DMS 273 (cell line): ENCODE results near the gene TBC1D22A.
A peak's percentile ranks its signal among the peaks of the same experiment; 100 is the strongest.
"Not testable (repeated sequence)": the region's sequence is repeated elsewhere in the genome, so short reads cannot be mapped to it uniquely, and the experiment has no call there.

ENCODE experiments used
- DNase-seq: peaks from one replicate; lab custom pipeline; 2025; ENCODE audit not compliant: unreplicated experiment; lab: John Stamatoyannopoulos, UW

TBC1D22A gene

DNA sequence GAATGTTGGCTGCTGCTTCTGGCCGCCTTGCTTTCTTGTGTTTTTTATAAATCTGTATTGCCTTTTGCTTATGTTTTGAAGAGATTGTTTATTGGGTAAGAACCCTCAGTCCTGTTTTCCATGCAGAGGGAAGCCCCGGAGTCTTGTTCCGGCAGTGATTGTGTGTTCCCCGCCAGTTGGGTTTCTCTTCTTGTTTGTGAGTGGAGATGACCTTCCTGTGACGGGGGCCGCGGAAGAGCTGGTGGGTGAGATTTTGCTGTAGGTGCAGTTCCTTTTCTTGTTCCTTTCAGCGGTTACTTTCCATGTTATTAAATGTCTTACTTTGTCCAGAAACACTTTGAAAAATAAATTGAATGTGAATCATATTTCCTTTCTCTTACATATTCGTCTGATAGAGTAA is 8.3 kb downstream of the TBC1D22A start:
- no peak for DNase-seq

DNA sequence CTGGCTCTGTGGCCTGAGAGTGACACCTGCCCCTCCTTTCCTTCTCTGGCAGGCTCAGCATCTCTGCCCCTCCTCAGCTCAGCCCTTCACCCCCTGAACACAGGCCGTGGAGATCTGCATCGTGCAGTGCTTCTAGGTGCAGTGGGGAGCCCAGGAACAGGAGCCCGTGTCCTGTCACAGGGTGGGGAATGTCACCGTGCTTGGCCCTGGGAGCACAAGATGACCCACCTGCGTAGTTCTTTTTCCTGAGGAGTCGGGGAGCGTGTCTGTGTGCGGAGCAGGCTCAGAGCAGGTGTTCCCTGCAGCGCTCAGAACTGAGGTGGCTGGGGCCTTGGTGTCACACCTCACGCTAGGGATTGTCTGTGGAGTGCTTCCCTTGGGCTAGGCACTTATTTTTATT is 10.6 kb downstream of the TBC1D22A start:
- DNase-seq = no peak

DNA sequence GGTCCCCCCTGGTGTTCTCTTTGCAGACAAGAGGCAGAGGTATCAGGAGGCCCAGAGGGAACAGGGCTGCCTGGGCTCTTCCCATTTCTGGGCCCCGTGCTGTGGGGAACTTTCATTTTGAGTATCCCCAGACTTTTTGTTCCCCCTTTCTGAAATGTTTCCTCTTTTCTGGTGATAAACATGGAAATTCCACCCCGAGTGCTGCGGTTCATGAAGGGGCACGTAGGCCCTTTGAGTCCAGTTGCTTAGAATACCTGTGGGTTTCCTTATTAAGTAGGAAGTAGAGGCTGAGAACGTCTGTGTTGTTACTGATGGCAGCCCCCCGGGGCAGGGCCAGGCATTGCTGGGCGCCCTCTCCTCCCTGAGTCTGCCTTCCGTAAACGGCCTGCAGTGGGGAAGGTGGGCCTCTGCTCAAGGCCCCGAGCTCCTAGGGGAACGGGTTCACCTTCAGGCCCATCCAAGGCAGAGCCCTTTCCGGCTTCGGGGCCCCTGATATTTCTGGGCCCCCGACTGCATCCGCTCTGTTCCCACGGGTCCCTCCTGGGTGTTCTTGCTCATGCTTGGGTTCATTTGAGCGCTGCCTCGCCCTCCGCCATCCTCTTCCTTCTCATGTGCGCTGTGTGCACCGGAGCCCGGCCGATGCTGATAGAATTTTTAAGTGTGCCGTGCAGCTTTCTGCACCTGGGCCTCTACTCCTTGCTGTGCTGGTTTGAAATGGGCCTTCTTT is 12.0 kb downstream of the TBC1D22A start:
- DNase-seq = no peak

DNA sequence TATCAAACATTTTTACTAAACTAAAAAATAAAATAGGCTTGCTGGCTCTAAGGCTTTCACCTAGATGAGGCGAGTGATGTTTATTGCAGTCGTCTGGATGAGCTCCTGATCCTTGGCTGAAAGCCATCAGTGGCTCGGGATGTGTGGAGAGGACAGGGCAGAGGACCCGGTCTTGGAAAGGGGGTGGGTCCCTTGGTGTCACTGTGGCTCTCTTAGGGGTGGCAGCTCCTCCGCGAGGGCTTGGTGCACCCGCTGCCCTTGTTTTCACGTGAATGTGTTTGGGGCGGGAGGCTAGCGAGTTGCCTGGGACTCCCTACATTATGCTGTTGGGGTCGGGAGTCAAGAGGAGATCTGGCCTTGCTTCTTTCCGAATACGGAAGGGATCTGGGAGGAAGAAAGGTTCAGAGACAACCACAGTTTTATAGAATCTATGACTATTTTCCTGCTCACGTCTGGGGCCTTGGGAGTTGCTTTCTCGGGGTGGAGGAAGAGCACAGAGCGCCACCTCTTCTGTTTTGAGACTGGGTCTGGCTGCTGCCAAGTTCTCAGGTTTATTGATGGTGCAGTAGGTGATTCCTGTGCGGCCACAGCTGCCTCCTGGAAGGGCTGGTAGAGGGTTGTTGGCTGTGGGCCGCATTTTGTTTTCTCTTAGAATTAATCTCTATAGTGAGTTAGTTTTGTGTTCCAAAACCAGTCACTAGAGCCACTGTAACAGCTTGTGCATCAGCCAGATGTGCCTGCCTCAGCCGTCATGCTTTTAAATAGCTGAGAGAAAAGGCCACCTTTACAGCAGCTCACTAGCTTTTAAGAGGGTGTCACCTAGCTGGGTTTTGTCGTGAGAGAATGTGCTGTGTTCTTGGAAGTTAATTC is 12.8 kb downstream of the TBC1D22A start:
- peak; percentile 23 for DNase-seq

DNA sequence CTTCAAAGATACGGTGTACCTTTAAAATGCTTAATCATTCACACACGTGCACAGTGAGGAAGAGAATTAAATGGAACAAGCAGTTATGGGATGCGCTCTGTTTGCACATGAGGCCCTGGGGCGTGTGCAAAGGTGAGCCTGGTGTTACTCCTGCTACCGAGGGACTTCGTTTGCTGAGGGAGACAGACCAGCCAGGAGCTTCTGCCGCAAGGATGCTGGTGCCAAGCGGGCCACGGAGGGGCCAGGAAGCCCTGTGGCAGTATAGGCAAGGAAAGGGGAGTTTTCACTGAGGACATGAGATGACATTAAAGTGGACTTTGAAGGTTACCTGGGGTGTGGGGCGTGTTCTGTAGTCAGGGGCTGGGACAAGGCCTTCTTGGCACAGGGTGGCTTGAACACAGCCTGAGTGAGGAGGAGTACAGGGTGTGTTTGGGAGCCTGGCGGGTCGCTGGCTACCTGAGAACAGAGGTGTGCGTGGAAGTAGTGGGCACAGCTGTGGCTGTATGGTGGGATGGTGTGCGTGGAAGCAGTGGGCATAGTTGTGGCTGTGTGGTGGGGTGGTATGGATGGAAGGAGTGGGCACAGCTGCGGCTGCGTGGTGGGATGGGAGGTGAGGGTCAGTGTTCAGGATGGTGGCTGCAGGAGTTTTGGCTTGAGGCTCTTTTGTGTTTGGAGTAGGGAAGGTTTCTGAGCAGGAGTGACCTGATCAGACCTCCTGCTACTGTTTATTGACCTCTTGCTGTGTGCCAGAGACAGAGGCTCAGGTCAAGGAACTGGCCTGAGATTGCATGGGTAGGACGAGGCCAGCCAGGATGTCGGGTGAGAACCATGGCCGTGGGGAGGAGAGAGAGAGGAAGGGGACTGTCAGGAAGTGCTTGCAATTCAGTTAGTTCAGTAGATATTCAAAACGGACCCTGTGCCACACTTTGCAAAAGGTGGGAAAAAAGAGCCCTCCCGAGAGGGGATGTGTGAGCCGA is 13.7 kb downstream of the TBC1D22A start:
- no peak for DNase-seq

GRCh38 chr22:46776876-46777608 is 14.6 kb downstream of the TBC1D22A start:
- no peak for DNase-seq

DNA sequence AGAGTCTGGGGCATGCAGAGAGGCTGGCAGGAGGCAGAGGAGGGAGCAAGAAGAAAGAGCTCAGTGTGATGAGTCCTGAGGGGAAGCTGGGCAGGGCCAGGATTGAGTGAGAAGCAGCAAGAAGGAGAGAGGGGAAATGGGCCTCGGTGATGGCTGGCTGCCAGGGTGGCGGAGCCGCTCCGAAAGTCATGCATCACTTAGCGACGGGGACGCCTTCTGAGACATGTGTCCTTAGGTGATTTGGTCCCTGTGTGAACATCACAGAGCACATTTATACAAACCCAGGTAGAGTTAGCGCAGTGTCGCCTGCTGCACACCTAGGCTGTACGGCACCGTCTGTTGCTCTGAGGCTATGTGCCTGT is 15.1 kb downstream of the TBC1D22A start:
- no peak for DNase-seq

GRCh38 chr22:46779023-46779422 is 16.6 kb downstream of the TBC1D22A start:
- no peak for DNase-seq

- no peak for DNase-seq
These were observed 17.2 kb downstream of the TBC1D22A start for GRCh38 chr22:46779651-46780050.

DNA sequence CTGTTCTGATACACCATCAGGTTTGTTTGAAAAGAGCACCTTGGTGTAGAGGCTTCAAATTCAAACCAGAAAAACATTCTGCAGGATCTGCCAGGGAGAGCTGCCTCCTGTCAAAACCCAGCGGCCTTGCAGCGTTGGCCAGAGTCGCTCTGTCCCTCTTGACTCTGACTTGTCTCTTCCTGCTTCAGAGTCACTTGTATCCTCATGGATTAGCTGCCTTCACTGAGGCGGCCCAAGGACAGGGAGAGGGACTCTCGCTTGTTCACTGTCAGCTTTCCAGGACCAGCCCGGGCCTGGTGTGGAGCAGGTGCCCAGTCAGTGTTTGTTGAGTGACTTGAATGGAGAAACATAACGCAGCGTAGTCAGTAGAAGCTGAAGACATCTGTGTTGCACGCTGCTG is 18.0 kb downstream of the TBC1D22A start:
- DNase-seq = no peak

GRCh38 chr22:46781291-46781690 is 18.8 kb downstream of the TBC1D22A start:
- DNase-seq = no peak

DNA sequence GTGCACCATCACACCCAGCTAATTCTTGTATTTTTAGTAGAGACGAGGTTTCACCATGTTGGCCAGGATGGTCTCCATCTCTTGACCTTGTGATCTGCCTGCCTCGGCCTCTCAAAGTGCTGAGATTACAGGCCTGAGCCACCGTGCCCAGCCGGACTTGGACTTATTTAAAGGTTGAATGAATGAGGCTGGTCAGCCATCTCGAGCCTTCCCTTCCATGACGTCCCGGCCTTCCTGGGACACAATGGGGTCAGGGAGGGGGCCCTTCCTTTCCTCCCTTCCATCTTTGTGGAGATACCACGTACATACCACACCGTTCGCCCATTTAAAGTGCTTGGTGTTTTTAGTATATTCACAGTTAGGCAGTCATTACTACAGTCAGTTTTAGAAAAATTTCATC is 19.8 kb downstream of the TBC1D22A start:
- DNase-seq = not testable (repeated sequence)

DNA sequence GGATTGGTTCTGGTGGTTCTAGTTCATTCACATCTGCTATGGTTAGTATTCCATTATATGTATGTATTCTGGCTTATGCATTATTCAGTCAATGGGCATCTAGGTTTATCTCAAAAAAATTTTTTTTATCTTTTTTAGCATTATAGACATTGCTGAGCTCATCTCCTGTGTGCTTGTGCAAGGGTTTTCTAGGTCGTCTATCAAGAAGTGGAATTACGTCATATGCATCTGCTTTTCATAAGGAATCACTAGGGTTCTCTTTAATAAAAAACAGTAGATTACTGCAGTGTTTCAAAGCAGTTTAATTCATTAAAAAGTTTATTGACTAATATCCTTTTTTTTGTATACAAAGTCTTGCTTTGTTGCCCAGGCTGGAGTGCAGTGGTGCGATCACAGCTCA is 21.3 kb downstream of the TBC1D22A start:
- DNase-seq = no peak

GRCh38 chr22:46788441-46789172 is 26.2 kb downstream of the TBC1D22A start:
- DNase-seq = no peak

DNA sequence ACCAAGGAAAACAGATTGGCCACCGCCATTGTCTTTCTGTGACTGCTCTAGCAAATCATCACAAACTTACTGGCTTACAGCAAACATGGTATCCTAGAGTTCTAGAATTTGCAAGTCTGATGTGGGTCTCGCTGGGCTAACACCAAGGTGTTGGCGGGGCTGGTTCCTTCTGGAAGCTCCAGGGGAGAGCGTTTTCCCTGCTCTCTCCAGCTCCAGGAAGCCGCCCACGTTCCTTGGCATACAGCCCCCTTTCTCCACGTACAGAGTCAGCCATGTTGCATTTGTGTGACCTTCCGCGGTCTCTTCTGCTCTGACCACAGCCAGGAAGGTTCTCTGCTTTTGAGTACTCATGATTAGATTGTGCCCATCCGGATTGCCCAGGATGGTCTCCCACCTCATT is 27.5 kb downstream of the TBC1D22A start:
- DNase-seq = no peak

DNA sequence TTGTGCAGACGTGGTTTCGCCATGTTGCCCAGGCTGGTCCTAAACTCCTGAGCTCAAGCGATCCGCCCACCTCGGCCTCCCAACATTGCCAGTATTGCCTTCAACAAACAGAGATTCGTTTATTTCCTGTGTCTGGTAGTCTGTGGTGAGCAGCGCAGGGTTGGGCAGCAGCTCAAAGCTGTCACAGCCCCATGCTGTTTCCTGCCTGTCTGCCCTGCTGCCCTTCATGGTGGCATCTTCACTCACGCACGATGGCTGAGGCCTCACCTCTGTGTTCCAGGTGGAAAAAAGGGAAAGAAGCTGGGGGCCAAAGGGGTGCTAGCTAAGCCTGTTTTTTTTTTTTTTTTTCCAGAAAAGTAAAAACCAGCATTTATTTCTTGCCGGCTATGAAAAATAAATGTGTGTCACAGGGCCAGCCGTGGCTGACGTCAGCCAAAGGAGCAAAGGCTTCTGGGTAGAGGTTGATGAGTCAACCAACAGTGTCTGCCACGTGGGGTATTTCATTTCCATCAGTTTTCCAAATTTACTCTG is 28.8 kb downstream of the TBC1D22A start:
- no peak for DNase-seq

DNA sequence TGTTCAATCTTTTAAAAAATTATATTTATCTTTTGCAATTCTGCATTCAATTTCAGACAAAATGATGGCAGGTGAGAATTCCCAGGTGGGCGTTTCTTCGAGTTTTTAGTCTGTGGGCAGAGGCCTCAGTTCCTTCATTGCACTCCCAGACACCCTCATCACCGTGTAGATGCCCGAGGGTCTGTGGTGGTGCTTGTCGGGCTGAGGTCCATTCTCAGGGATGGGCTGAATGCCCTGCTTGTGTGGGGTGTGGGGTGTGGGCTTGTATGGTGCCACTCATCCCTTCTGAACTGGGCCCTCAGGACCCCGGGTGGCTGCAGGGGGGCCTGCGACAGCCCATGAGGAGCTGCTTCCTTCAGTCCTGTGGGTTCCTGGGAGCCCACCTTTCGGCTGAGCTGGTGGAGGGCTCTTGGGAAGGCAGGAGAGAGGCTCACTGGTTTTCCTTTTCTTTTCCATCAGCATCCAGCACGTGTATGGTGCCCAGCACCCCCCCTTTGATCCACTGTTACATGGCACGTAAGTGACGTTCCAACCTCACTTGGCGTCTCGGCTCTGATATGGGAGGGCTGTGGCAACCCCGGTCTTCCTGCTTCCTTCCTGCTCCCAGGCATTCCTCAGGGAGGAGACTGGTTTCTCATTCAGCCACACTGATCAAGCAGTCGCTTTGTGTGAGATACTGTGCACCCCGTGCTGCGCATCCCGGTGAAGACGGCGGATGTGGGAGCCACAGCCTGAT is 29.8 kb downstream of the TBC1D22A start:
- no peak for DNase-seq

- no peak for DNase-seq
These were observed 30.4 kb downstream of the TBC1D22A start for GRCh38 chr22:46792841-46793261.

- no peak for DNase-seq
These were observed 31.0 kb downstream of the TBC1D22A start for GRCh38 chr22:46793497-46793896.
